Left ventricle myocardium inferior (tissue), 1 donor: ENCODE results near the gene DGKH. TPM values are rescaled to one million over a fixed set of nuclear protein-coding genes. Genes with fewer than 3 reads are reported as not detected.

Experiments
- DNase-seq: peaks from one replicate; pipeline ENCODE4 v3.0.0-alpha.2; 2020
- H3K27ac ChIP-seq: fragments of 200-600 bp; replicated peaks from 2 replicates; pipeline ENCODE4 v1.8.0; 2021
- H3K27me3 ChIP-seq: fragments of 200-600 bp; 2 replicates; pipeline ENCODE4 v1.8.0; 2021; ENCODE audit warnings: low read depth
- H3K36me3 ChIP-seq: fragments of 200-600 bp; 2 replicates; pipeline ENCODE4 v1.8.0; 2021
- H3K4me1 ChIP-seq: fragments of 200-600 bp; 2 replicates; pipeline ENCODE4 v1.8.0; 2021
- H3K4me3 ChIP-seq: fragments of 200-600 bp; 2 replicates; pipeline ENCODE4 v1.8.0; 2021; ENCODE audit warnings: mild to moderate bottlenecking, moderate library complexity
- H3K9me3 ChIP-seq: fragments of 200-600 bp; replicated peaks from 2 replicates; pipeline ENCODE4 v1.8.0; 2021
- CTCF ChIP-seq: fragments of 200-600 bp; IDR thresholded peaks from 2 replicates; pipeline ENCODE4 v1.8.0; 2021; ENCODE audit warnings: antibody characterized with exemption, mild to moderate bottlenecking, borderline replicate concordance
- intact Hi-C: fragments of 100-400 bp; cut with micrococcal nuclease; formaldehyde crosslinking; loops from one replicate; pipeline ENCODE4 v1.11.0; 2022
- total RNA-seq: library from RNA; stranded (reverse); fragmentation: NEBNext Ultra II Directional; extraction: Animal tissue kit (Norgen Biotek cat#: 25700); gene quantifications from one replicate; pipeline ENCODE4 v1.2.1, GENCODE V29; 2021
- donor health status: DM: no; HTN: yes; CAD: no; lungs with severe emphysema.

The DGKH gene
- total RNA-seq, 1 donor from 2014 or later, result 4.8 TPM

GRCh38 chr13:42215578-42216421 lies 167.4 kb downstream of the DGKH start:
- intact Hi-C loops, result no loop called here
- H3K4me1 ChIP-seq, result no peaks in the 10 kb centered on the region
- TF ChIP-seq CTCF, result peak; percentile 48
- H3K4me3 ChIP-seq, result no peak overlapping the region
- no peaks in the 10 kb centered on the region for H3K9me3 ChIP-seq
- H3K27ac ChIP-seq, result no peak overlapping the region
- no peaks in the 10 kb centered on the region for H3K27me3 ChIP-seq
- peaks cover 44% of the 10 kb centered on the region for H3K36me3 ChIP-seq
- DNase-seq, result no peak

- no peak for TF ChIP-seq CTCF
- H3K27ac ChIP-seq, result no peak overlapping the region
- no peaks in the 10 kb centered on the region for H3K4me1 ChIP-seq
- no peak for DNase-seq
- intact Hi-C loops, result no loop called here
- H3K9me3 ChIP-seq, result no peaks in the 10 kb centered on the region
- no peak overlapping the region for H3K4me3 ChIP-seq
- H3K27me3 ChIP-seq, result no peaks in the 10 kb centered on the region
- peaks cover 43% of the 10 kb centered on the region for H3K36me3 ChIP-seq
These were observed 167.9 kb downstream of the DGKH start for GRCh38 chr13:42216422-42216735.

- Histone ChIP-seq H3K4me3 (no peak overlapping the region), H3K27me3 (no peaks in the 10 kb centered on the region), H3K4me1 (no peaks in the 10 kb centered on the region), H3K9me3 (no peaks in the 10 kb centered on the region), H3K36me3 (peaks cover 56% of the 10 kb centered on the region), H3K27ac (no peak overlapping the region)
- no peak for DNase-seq
- TF ChIP-seq CTCF, result no peak
- intact Hi-C loops, result no loop called here
These were observed 170.1 kb downstream of the DGKH start for GRCh38 chr13:42218576-42218975.

GRCh38 chr13:42219051-42219450 lies 170.6 kb downstream of the DGKH start:
- Histone ChIP-seq H3K27ac (no peak overlapping the region), H3K4me1 (no peaks in the 10 kb centered on the region), H3K36me3 (peaks cover 61% of the 10 kb centered on the region), H3K9me3 (no peaks in the 10 kb centered on the region), H3K27me3 (no peaks in the 10 kb centered on the region), H3K4me3 (no peak overlapping the region)
- intact Hi-C loops, result no loop called here
- TF ChIP-seq CTCF, result no peak
- DNase-seq, result no peak

- TF ChIP-seq CTCF, result no peak
- Histone ChIP-seq H3K4me3 (no peak overlapping the region), H3K9me3 (no peaks in the 10 kb centered on the region), H3K27ac (no peak overlapping the region), H3K4me1 (no peaks in the 10 kb centered on the region), H3K27me3 (no peaks in the 10 kb centered on the region), H3K36me3 (peaks cover 62% of the 10 kb centered on the region)
- DNase-seq, result no peak
- intact Hi-C loops, result no loop called here
These were observed 171.4 kb downstream of the DGKH start for GRCh38 chr13:42219876-42220275.
